ENCODE results near the gene EPHB6.

Gene EPHB6

DNA sequence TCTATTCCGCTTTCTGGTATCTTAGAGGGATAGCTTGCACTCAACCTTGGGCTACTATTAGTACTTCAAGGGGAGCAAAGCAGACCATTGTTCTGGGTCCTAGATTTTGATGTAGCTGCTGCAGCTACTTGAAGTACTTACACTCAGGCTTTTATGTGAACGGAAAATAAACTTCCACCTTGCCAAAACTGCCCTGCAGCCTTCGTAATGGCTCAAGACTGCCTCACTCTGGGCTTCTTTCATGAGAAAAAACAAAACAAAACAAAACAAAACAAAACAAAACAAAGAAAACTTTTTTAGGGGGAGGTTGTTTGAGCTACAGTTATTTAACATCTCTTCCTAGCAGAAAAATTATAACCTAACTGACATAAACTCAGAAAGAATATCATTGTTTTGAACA lies 19.4 kb upstream of the EPHB6 start:
- no peak for DNase-seq (ENCODE audit: low spot score)

DNA sequence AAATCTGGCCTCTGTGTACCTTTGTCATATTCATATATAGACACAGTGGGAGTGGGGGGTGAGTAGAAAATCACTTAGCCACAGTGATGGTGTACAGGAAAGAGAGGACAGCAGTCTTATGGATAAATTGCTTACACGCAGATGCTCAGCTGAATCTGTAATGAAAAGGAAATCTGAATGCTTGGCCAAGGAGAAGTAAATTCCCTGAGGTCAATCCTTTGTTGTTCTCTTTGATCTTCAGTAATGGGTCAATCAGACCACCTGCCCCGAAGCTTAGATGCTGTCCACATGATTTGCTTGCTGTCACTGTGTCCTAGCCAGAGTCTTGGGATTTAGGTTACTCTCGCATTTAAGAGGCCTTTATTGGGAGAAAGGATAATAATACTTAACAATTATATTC lies 18.4 kb upstream of the EPHB6 start:
- no peak for DNase-seq (ENCODE audit: low spot score)

DNA sequence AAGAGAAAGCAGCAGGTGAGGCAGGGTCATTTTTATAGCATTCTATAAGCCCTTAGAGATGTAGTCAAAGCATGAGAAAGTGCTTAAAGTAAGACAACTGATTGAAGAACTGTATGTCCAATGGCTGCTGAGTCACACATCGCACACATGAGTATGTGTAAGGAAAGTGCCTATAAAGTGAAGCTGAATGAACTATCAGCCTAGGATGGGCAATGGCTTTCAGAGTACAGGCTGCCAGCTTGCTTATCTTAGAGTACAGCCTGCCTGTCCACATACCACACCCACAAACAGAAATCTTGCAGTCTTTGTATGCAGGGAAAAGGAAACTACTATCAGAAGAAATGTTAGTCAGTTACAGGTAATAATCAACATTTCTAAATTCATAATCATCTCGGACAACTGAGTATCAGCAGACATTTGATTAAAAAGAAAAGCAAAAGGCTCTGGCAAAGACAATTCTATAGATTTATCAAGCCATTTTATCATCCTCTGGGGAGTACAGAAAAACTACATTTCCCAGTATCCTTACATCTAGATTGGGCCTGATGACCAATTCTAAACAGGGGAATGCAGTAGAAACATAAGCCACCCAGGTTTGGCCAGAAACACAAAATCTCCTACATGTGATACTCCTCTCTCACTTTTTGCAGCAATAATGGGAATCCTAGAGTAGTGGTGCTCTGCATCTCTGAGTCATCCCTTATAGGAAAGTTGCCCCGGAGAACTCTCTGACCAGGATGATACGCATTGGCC lies 16.2 kb upstream of the EPHB6 start:
- no peak for DNase-seq (ENCODE audit: low spot score)

DNA sequence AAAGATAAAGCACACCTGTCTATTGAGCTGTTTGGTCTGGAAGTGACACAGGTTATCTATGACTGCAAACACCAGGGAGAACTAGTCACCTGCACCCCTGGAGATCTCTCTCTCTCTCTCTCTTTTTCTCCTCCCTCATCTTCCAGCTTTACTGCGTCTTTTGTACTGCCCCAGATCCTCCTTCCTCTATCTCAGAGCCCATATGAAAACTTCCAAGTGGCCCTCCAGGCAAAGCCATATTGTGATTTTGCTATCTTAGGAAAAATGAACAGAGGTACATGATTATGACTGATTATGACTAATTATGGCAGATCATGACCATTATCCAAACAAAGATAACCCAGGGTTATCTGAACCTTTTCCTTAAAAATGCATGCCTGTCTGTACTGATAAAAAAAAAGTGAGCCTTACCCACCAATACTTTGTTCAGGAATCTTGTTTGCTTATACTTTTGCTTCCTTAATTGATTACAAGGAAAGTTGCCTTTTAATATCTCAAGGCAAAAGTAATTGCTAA lies 12.6 kb upstream of the EPHB6 start:
- DNase-seq (ENCODE audit: low spot score): no peak

DNA sequence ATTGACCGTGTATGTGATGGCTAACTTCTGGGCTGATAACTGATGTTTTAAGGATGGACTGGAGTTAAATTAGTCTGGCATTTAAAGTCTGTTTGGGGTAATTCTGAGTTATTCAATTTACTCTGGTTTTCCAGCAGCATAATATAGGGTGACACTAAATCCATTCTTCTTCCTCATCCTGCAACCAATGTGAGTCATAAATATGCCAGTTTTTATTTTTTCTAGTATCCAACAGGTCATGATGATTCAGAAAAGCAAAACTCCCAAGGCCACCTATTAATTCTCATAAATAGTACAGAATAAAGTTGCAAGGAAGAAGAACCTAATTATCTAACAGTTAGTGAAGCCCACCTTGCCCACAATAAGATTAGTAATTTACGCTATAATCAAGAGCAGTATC lies 7.5 kb upstream of the EPHB6 start:
- no peak for DNase-seq (ENCODE audit: low spot score)

DNA sequence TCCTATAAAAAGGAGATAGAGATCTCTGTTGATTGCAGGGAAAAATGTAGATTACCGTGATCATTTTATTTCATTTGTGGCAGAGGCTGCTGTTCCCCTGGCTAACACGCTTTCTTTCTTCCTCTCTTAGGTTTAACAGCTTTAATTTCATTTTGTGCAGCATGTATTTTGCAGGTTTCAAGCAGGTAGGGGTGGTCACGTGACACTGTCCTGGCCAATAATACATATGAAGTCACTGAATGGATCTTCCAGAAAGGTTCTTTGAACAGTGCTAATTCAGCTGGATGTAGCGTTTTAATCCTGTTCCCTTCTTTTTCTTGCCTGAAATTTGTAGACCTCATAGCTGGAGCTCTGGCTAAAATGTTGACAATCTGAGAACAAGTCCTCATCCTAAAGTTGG lies 3.6 kb upstream of the EPHB6 start:
- DNase-seq (ENCODE audit: low spot score): no peak

DNA sequence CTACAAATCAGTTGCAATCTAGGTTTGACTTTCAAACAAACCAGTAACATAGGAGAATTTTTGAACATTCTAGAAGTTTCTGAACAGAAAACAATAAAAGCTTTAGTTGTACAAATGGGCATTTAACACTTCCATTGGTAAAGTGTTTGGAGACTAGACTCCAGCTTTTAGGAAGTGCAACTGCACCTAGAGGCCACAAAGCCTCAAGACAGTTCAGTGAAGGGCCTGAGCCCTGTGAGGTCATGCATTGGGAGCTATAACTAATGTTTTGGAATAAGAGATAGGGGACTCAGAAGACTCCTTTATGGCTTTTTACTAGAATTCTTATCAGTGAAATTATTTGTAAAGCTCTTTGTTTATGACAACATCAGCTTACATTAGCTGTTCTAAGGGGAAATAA lies 3.0 kb upstream of the EPHB6 start:
- no peak for DNase-seq (ENCODE audit: low spot score)

DNA sequence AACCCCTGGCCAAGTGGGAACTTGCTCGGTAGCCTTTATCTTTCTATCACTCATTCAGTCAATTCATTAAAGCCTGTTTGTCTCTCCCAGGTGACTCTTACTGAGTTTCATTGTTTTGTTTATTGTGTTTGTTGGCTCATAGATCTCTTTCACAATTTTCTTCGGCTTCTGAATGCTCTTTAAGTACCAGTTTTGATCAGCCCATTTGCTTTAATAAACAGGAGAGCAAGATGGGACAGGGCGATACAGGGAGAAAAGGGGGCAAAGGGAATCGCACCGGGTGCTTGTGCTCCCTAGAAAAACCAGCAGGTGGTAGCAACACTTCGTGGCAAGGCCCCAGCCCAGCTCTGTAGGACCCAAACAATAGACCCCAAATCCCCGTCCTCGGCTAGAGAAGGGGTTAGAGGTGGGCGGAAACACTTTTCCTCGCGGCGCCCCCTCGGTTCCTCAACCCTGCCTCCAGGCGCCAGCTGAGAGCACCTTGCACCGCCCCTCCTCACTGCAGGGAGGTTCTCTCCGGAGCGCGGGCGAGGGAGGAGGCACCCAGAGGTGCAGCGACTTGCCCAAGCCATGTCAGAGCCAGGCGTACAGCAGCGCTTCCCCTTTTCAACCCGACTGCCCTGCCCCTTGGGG lies 1.0 kb upstream of the EPHB6 start:
- peak; percentile 62 for DNase-seq (ENCODE audit: low spot score)

DNA sequence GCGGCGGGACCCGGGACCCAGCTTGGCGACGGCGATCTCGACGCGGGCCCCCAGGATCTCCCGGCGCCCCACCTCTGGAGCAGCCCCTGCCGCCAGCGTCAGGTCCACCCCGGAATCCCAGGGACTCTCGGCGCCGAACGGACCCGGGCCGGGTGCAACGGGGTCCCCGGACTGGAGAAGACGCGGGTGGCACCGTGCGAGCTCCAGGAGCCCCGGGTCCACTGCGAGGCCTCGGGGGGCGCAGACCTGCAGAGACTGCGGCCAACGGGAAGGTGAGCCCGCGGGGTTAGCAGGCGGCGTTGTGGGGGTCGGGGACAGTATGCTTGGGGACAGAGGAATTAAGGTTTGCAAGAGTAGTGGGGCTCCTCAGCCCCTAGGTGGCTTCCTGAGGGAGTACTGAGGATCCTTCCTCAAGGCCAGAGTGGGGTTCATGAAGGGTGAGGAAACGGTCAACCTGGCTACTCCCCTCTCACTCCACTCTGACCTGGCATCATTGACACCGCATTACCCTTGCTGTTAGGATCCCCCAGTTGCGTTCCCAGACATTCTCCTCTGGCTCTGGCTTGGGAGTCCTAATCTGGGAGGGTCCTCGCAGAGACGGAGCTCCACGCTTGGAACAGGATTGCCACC lies 353 bp downstream of the EPHB6 start:
- no peak for DNase-seq (ENCODE audit: low spot score)

DNA sequence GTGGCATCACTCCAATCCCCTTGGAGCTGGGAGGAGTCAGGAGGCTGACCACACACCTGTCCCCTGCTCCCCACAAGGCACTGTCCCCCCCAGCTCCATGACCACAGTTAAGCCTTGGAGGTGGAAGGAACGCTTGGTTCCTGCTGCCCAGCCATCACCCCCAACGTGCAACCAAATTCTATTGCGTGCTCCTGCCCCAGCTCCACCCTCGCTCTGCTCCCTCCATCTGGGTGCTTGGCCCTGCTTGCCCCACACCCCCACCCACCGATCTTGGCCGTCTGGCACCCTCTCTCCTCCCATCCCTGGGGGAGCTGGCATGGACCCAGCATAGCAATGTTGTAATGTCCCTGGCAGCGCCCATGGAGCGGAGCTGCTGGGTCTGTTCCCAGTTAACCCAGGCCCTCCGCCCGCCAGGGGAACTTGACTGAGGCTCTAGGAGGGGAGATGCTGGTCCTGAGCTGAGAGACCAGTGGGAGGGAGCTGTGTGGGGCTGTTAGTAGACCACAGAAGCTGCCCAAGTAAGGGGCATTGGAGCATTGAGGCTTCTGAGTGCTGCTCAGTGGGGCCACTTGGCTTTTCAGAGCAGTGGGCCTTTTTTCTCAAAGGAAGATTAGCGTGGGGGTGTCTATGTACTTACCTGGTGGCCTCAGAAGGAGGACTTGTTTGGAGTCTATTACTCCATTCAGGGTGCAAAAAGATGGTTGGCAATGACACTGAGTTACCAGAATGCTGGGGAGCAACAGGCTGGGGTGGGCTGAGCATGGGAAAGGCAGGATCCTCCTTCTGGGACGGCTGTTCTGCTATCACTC lies 1.1 kb downstream of the EPHB6 start:
- DNase-seq (ENCODE audit: low spot score): no peak

DNA sequence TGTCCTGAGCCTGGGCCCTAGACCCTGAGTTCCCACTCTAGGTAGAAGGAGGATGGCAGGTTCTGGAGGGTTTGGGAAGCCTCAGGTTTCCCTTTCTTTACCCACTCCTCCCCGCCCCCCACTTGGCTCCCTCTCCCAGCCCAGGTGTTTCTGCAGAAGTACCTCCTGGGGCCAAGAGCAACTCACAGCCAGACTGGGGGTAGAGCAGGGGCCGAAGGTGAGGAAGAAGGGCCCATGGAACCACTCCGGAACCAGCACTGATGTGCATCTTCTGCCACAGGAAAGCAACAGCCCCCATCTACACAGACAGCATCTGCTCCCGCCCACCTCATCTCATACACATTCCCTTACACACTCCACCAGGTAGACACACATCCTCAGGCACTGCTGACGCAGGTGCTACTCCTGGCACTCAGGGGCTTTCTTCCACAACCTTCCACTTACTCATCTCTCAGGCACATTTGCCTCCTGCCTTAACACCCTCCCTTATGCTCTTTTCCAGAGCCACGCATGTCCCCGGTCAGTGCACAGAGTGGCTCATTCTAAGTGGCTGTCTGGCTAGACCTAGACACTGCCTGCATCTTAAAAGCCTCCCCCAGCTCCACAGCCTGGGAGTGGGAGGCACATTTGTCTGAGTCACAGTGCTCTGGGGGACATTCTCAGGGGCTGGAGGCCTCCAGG lies 1.8 kb downstream of the EPHB6 start:
- DNase-seq (ENCODE audit: low spot score): no peak

DNA sequence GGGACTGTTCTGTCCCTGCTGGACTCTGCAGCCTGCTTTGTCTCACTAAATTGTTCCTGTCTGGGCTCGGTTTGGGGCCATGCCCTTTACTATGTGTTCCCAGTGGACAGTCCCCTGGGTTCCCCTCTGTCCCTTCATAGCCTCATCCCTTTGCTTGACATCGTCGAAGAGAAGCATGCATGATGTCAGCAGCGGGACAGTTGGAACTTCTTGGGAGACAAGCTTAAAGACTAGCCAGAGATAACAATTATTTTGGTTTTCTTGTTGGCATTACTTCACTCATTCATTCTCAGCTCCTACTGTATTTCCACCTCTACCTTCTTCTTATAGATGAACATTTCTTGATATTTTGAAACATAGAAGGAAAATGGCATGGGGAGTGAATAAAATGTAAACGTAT lies 2.7 kb downstream of the EPHB6 start:
- no peak for DNase-seq (ENCODE audit: low spot score)

DNA sequence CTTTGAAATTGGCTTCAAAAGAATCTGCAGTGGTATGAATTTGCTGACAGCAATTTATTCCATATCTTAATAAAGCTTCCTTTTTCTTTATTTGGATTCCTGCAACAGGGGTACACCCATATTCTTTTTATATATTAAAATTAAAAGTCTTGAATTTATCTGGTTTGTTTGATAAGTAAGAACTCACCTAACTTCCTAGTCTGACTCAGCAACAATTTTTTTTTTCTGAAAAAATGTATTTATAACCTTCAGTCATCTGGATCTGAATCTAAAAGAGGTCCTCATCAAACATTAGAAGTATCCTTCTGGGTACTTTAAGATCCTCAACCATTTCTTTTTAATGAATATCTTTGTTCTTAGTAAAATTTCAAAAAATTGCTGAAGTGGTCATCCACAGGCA lies 4.5 kb downstream of the EPHB6 start:
- no peak for DNase-seq (ENCODE audit: low spot score)

DNA sequence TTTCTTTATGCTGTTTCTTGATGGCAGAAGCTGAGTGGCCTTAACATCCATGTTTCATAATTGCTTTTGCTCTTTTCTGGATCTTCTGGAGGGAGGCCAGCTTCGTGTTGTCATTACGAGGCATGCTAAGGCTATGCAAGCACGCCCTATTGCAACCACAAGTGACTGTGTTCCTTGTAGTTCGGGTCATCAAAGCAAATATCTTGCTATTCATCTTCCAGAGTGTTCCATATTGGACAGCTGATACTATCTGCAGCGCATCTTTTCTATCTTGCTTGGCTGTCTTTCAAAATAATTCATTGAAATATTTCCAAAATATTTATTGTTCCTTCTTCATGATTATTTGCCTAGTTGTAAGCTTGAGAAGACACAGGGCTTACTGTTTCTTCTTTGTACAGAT lies 5.0 kb downstream of the EPHB6 start:
- no peak for DNase-seq (ENCODE audit: low spot score)

DNA sequence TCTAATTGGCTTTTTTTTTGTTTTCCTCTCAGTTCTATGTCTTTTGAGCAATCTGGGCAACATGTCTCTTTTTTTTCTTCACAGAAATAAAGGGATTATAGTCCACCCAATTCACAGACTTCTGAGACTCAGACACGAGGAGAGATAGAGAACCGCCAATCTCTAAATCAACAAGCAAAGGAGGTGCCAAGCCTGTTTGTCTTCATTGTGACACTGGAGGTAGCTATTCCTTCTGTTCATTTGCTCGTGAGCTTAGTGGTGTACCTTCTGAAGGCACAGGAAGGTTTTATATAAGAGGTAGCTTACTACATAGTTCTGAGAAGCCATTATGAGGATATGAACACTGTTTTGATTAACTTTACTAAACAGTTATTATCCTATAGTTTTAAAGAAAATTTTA lies 6.1 kb downstream of the EPHB6 start:
- no peak for DNase-seq (ENCODE audit: low spot score)

DNA sequence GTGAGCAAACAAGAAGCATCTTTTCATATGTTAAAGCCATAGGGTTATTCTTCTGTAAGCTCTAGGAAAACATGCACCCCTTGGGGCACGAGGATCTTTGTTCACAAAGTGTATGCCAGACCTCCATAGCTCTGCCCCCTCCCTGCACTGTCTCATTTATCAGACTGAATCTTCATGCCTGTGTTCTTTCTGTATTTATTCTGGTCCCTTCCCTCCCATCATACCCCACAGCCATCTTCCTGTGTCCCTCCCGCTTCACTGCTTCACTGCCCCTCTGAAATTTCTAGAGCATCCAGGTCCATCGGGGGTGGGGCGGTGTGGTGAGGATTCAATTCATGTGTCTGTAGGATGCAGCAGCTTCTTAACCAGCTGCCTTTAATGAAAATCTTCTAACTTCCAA lies 7.5 kb downstream of the EPHB6 start:
- no peak for DNase-seq (ENCODE audit: low spot score)

DNA sequence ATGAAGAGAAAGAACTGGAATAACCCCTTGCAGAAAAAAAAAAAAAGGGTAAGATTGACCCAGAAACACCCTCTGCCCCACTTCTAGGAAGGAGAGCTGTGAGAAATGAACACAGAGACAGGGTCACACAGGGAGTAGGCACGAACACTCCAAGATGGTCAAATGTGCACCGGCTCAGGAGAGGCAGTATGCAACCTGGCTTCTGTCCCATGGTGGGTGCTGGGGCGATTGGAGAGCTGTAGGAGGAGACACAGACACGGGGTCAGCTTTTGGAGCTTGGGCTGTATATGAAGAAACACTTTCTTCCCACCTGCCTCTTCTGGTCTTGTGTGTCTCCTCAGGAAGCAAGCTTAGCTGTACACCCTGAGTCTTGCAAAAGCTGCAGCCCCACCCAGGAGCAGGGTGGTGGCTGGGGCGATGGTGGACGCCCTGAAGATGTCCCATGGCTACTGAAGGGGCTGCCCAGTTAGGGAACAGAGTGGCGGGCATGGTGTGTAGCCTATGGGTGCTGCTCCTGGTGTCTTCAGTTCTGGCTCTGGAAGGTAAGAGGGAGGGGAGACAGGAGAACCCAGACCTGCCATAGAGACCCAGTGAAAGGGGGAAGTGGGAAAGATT lies 8.0 kb downstream of the EPHB6 start:
- DNase-seq (ENCODE audit: low spot score): no peak

DNA sequence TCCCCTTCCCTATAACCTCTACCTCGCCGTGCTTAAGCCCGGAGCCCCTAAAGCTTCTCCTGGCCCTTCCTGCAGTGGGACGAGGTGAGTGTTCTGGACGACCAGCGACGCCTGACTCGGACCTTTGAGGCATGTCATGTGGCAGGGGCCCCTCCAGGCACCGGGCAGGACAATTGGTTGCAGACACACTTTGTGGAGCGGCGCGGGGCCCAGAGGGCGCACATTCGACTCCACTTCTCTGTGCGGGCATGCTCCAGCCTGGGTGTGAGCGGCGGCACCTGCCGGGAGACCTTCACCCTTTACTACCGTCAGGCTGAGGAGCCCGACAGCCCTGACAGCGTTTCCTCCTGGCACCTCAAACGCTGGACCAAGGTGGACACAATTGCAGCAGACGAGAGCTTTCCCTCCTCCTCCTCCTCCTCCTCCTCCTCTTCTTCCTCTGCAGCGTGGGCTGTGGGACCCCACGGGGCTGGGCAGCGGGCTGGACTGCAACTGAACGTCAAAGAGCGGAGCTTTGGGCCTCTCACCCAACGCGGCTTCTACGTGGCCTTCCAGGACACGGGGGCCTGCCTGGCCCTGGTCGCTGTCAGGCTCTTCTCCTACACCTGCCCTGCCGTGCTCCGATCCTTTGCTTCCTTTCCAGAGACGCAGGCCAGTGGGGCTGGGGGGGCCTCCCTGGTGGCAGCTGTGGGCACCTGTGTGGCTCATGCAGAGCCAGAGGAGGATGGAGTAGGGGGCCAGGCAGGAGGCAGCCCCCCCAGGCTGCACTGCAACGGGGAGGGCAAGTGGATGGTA lies 9.2 kb downstream of the EPHB6 start:
- no peak for DNase-seq (ENCODE audit: low spot score)

DNA sequence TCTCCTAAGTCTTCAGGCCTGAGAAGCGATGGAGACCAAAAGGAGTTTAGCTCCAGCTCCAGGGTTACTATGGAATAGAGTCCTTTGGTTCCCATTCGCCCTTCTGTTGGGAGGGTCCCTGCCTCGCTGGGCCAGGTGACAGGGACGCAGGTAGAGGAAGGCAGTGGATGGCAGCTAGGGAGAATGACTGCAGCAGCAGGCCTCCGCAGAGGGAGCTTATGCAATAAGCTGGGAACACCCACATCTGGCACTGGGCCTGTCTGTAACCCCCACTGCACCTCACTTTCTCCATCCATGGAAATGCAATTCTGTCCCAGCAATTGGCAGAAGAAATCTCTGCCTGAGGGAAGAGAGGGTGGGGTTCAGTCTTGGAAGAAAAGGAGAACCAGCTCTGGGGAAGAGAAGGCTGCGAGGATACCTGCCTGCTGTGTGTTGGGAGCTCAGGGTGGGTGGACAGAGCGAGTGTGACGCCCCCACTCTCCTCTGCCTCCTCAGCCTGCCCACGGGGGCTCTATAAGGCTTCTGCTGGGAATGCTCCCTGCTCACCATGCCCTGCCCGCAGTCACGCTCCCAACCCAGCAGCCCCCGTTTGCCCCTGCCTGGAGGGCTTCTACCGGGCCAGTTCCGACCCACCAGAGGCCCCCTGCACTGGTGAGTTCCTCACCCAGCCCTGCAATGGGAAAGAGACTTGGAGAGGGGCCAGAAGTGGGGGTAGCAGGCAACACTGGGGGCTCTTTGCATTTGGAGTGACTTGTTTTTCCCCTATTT lies 10.3 kb downstream of the EPHB6 start:
- DNase-seq (ENCODE audit: low spot score): no peak
